Thyroid gland (tissue), 4 donors: Measurements from ENCODE around the gene GPRC5A. TPM values are rescaled to one million over a fixed set of nuclear protein-coding genes. Genes with fewer than 3 reads are reported as not detected.

Source experiments
- DNase-seq, 2 donors: peaks; one replicate each; pipeline ENCODE4 v3.0.0-alpha.2; 2019
- H3K27ac ChIP-seq, 3 donors: fragments of 200-600 bp; sonication (generic); 1 replicate in 2 of 3; 2 replicates in 1 of 3; pipeline ENCODE4 v1.5.1; 2016 to 2019; ENCODE audit warnings: mild to moderate bottlenecking in 1 of 3, moderate library complexity in 1 of 3
- H3K27me3 ChIP-seq: fragments of 200-600 bp; sonication (generic); one replicate; pipeline ENCODE4 v1.5.1; 2019
- H3K36me3 ChIP-seq, 2 donors: fragments of 200-600 bp; sonication (generic); one replicate each; pipeline ENCODE4 v1.5.1; 2016 to 2019
- H3K4me1 ChIP-seq, 2 donors: fragments of 200-600 bp; sonication (generic); one replicate each; pipeline ENCODE4 v1.5.1; 2017 to 2019
- H3K4me3 ChIP-seq, 3 donors: fragments of 200-600 bp; sonication (generic); replicated peaks in 1 of 3; 1 replicate in 2 of 3; 2 replicates in 1 of 3; pipeline ENCODE4 v1.5.1; 2016; ENCODE audit warnings: mild to moderate bottlenecking in 1 of 3
- H3K9me3 ChIP-seq: fragments of 200-600 bp; sonication (generic); one replicate; pipeline ENCODE4 v1.5.1; 2017
- CTCF ChIP-seq, 6 experiments: fragments of 200-600 bp in 3 of 6; fragments of 450-650 bp in 3 of 6; sonication (generic) in 3 of 6; IDR thresholded peaks; one replicate each; pipeline ENCODE4 v1.5.1; 2016 to 2019; ENCODE audit warnings: antibody characterized with exemption in 6 of 6, mild to moderate bottlenecking in 2 of 6, inconsistent platforms in 1 of 6, moderate library complexity in 1 of 6
- POLR2A ChIP-seq, 2 donors: fragments of 450-650 bp; IDR thresholded peaks; one replicate each; pipeline ENCODE4 v1.6.1; 2017; ENCODE audit warnings: antibody characterized with exemption in 2 of 2, mild to moderate bottlenecking in 2 of 2, moderate library complexity in 1 of 2
- WGBS, 2 donors: methylation state at CpG; one replicate each; pipeline ENCODE4 v1.1.5; 2017; 5-methylcytosine and 5-hydroxymethylcytosine counted together
- intact Hi-C: fragments of 100-400 bp; cut with DNase I; formaldehyde crosslinking; loops from one replicate; pipeline ENCODE4 v1.15.1; 2023
- total RNA-seq, 4 donors: library from RNA; depleted of rRNA; stranded (reverse); fragments of >200 nt; gene quantifications; one replicate each; pipeline ENCODE4 v1.2.3, GENCODE V29; 2016

The GPRC5A gene
- total RNA-seq, 4 donors from 2014 or later, result 107 to 207 (median 128) TPM

- Histone ChIP-seq H3K4me3 (peak overlapping the region in 2 of 3 donors; percentile 15 to 34), H3K27ac (peak overlapping the region; percentile 65 to 71 (median 66)), H3K36me3 (no peaks in the 10 kb centered on the region), H3K9me3 (no peaks in the 10 kb centered on the region), H3K27me3 (no peaks in the 10 kb centered on the region), H3K4me1 (no peaks in the 10 kb centered on the region)
- TF ChIP-seq POLR2A (IDR thresholded peaks at IDR 0.05), result peak in 1 of 2 donors; percentile 21
- no peak for TF ChIP-seq CTCF (IDR thresholded peaks at IDR 0.05)
- peak; percentile 85 to 92 for DNase-seq
- intact Hi-C loops, result no loop called here
- 26 to 53% methylated on average over 23 to 24 of the region's 27 CpGs for WGBS, 2 donors
Measured at GRCh38 chr12:12927211-12928079, 36.1 kb downstream of the GPRC5A start.

GRCh38 chr12:12929696-12930095 lies 38.3 kb downstream of the GPRC5A start:
- no peak for DNase-seq
- H3K27me3 ChIP-seq, result no peaks in the 10 kb centered on the region
- no peaks in the 10 kb centered on the region for H3K36me3 ChIP-seq
- intact Hi-C loops, result no loop called here
- no peak overlapping the region for H3K4me3 ChIP-seq
- H3K27ac ChIP-seq, result no peak overlapping the region
- no peaks in the 10 kb centered on the region for H3K9me3 ChIP-seq
- no peaks in the 10 kb centered on the region for H3K4me1 ChIP-seq
- 93 to 97% methylated on average over 6 of the region's 6 CpGs for WGBS, 2 donors
- TF ChIP-seq POLR2A (IDR thresholded peaks at IDR 0.05) (no peak), CTCF (IDR thresholded peaks at IDR 0.05) (no peak)

- intact Hi-C loops, result no loop called here
- Histone ChIP-seq H3K9me3 (no peaks in the 10 kb centered on the region), H3K36me3 (no peaks in the 10 kb centered on the region), H3K4me1 (no peaks in the 10 kb centered on the region), H3K27me3 (no peaks in the 10 kb centered on the region), H3K27ac (no peak overlapping the region), H3K4me3 (no peak overlapping the region)
- no peak for DNase-seq
- 78 to 91% methylated on average over 2 of the region's 2 CpGs for WGBS, 2 donors
- TF ChIP-seq CTCF (IDR thresholded peaks at IDR 0.05), result no peak
Measured at GRCh38 chr12:12930633-12931219, 39.4 kb downstream of the GPRC5A start.

GRCh38 chr12:12933742-12934141 lies 42.4 kb downstream of the GPRC5A start:
- no peaks in the 10 kb centered on the region for H3K36me3 ChIP-seq
- no peak for TF ChIP-seq POLR2A (IDR thresholded peaks at IDR 0.05)
- no peak for TF ChIP-seq CTCF (IDR thresholded peaks at IDR 0.05)
- H3K27ac ChIP-seq, result no peak overlapping the region
- no peaks in the 10 kb centered on the region for H3K4me1 ChIP-seq
- H3K27me3 ChIP-seq, result no peaks in the 10 kb centered on the region
- no peak overlapping the region for H3K4me3 ChIP-seq
- H3K9me3 ChIP-seq, result no peaks in the 10 kb centered on the region
- DNase-seq, result no peak
- WGBS, 2 donors, result 98% methylated on average over 4 of the region's 4 CpGs
- intact Hi-C loops, result no loop called here

- no peaks in the 10 kb centered on the region for H3K4me1 ChIP-seq
- no peaks in the 10 kb centered on the region for H3K36me3 ChIP-seq
- no peak overlapping the region for H3K4me3 ChIP-seq
- intact Hi-C loops, result no loop called here
- no peaks in the 10 kb centered on the region for H3K27me3 ChIP-seq
- no peak for TF ChIP-seq CTCF (IDR thresholded peaks at IDR 0.05)
- no peak for TF ChIP-seq POLR2A (IDR thresholded peaks at IDR 0.05)
- no peak overlapping the region for H3K27ac ChIP-seq
- H3K9me3 ChIP-seq, result no peaks in the 10 kb centered on the region
- 73 to 80% methylated on average over 8 of the region's 8 CpGs for WGBS, 2 donors
- DNase-seq, result no peak
Measured at GRCh38 chr12:12934556-12934955, 43.2 kb downstream of the GPRC5A start.
